Measurements from ENCODE around the gene LRRC28. TPM values are rescaled to one million over a fixed set of nuclear protein-coding genes. Genes with fewer than 3 reads are reported as not detected.

Gene LRRC28
- total and polyA plus RNA-seq, 10 of the 15 experiments (the other 5 are each of a cell fraction or from before 2014, with no cell fraction given): 21.3 to 54.9 (median 27.7) TPM

GRCh38 chr15:99412626-99413025, 161.3 kb downstream of the LRRC28 start:
- Histone ChIP-seq H3K4me2 (ENCODE audit: control insufficient read depth, insufficient read depth) (no peak overlapping the region), H3K4me1 (ENCODE audit: control insufficient read depth, insufficient read depth, low read length) (no peaks in the 10 kb centered on the region), H3K36me3 (ENCODE audit: control insufficient read depth in 2 of 2, insufficient read depth in 2 of 2, low read length in 1 of 2) (no peaks in the 10 kb centered on the region), H3K9ac (ENCODE audit: control insufficient read depth, insufficient read depth, low read length) (no peak overlapping the region), H3K4me3 (no peak overlapping the region), H3K79me2 (ENCODE audit: control insufficient read depth, insufficient read depth, low read length) (no peaks in the 10 kb centered on the region), H3K27me3 (replicated peaks in 1 of 2; ENCODE audit: control insufficient read depth in 2 of 2, insufficient read depth in 2 of 2, low read length in 1 of 2) (no peaks in the 10 kb centered on the region; a peak in 1 of 4 replicates), H2AFZ (ENCODE audit: control insufficient read depth, low read depth, low read length) (no peak overlapping the region), H3K9me3 (replicated peaks; ENCODE audit: control insufficient read depth, insufficient read depth, low read length) (no peaks in the 10 kb centered on the region), H4K20me1 (ENCODE audit: control insufficient read depth, insufficient read depth) (no peaks in the 10 kb centered on the region), H3K27ac (ENCODE audit: control insufficient read depth, insufficient read depth) (no peak overlapping the region)
- no peak for DNase-seq (ENCODE audit: low read depth, low spot score)
- SMC1A ChIA-PET (ENCODE audit: uncharacterized antibody, unreplicated experiment): interaction anchor here (0.8 to 1.2 kb wide), 2 partner anchors 9 to 22 kb away, joined by 3 to 4 read pairs; no protein-coding TSS in a partner anchor
- RAD21 ChIA-PET (ENCODE audit: unreplicated experiment): no interaction called here
- no peak for TF ChIP-seq MYC (IDR thresholded peaks at IDR 0.05; ENCODE audit: insufficient read depth, insufficient read length, insufficient replicate concordance, low read length, severe bottlenecking)
- no peak for TF ChIP-seq RAD21 (IDR thresholded peaks at IDR 0.05; ENCODE audit: insufficient read depth, low read depth, low read length)
- no peak for TF ChIP-seq SMAD1 (IDR thresholded peaks at IDR 0.05; ENCODE audit: low read depth, partially characterized antibody)
- TF ChIP-seq HCFC1 (IDR thresholded peaks at IDR 0.05; ENCODE audit: low read length): no peak
- TF ChIP-seq GABPA (IDR thresholded peaks at IDR 0.05; ENCODE audit: low read depth): no peak
- no peak for TF ChIP-seq CREM (IDR thresholded peaks at IDR 0.05; ENCODE audit: low read depth)
- TF ChIP-seq, protein P1, sequence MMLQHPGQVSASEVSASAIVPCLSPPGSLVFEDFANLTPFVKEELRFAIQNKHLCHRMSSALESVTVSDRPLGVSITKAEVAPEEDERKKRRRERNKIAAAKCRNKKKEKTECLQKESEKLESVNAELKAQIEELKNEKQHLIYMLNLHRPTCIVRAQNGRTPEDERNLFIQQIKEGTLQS (IDR thresholded peaks at IDR 0.05; ENCODE audit: borderline replicate concordance, extremely low read depth, low read depth, low read length): no peak
- no peak for TF ChIP-seq ZBED1 (IDR thresholded peaks at IDR 0.05; ENCODE audit: borderline replicate concordance)
- TF ChIP-seq SIX5 (IDR thresholded peaks at IDR 0.05; ENCODE audit: low read depth, low read length, severe bottlenecking): no peak
- in situ Hi-C loops (cut with MboI) (no loop called here), intact Hi-C loops (cut with micrococcal nuclease; ENCODE audit: unreplicated experiment) (no loop called here)
- no peak for FAIRE-seq
- no TSS peak for BruUV-seq (replicated peaks)
- no peak for ATAC-seq
- WGBS (ENCODE audit: insufficient coverage, insufficient replicate concordance, low lambda C conversion rate, missing lambda C conversion rate): 84% methylated on average over 8 of the region's 8 CpGs
- CTCF ChIA-PET: interaction anchor here (1.7 kb wide), 1 partner anchor 292 kb away, joined by 5 read pairs; no protein-coding TSS in a partner anchor
- POLR2A ChIA-PET: no interaction called here
